ENCODE results near the gene C1orf167. TPM values are rescaled to one million over a fixed set of nuclear protein-coding genes. Genes with fewer than 3 reads are reported as not detected.
A peak's percentile ranks its signal among the peaks of the same experiment; 100 is the strongest.

C1orf167 gene
- total RNA-seq, 1 donor from 2014 or later, result not detected

GRCh38 chr1:11823366-11824137 is 61.6 kb downstream of the C1orf167 start:
- Mint-ChIP-seq H3K27ac (ENCODE audit: unreplicated experiment) (peak overlapping the region; percentile 43), H3K36me3 (ENCODE audit: unreplicated experiment) (peaks cover 6% of the 10 kb centered on the region), H3K9me3 (ENCODE audit: unreplicated experiment) (peaks cover 1% of the 10 kb centered on the region), H3K27me3 (ENCODE audit: unreplicated experiment) (peaks cover 2% of the 10 kb centered on the region), H3K4me1 (ENCODE audit: low read depth, unreplicated experiment) (no peaks in the 10 kb centered on the region), H3K4me3 (ENCODE audit: unreplicated experiment) (no peak overlapping the region)
- no peak for DNase-seq
- TF ChIP-seq CTCF (IDR thresholded peaks at IDR 0.05; ENCODE audit: partially characterized antibody, unreplicated experiment), result no peak

DNA sequence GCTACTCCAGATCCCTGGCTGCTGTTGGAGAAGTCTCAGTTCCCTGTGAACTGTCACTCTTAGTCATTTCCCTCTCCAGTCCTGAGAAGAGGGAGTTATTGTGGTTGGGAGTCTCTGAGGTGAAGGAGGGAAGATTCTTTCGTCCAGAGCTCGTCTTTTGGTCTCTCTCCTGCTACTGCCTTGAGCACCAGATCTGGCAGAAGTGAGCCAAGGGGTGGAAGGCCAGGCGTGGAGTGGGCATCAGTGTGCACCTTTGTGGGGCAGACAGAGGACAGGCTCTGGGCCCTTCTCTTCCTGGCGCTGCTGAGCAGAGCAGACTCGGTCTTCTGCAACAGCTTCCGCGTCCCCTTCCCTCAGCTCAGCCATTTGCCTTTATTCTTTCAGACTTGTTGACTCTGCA is 63.1 kb downstream of the C1orf167 start:
- Mint-ChIP-seq H3K27me3 (ENCODE audit: unreplicated experiment) (peaks cover 2% of the 10 kb centered on the region), H3K4me1 (ENCODE audit: low read depth, unreplicated experiment) (no peaks in the 10 kb centered on the region), H3K27ac (ENCODE audit: unreplicated experiment) (no peak overlapping the region), H3K36me3 (ENCODE audit: unreplicated experiment) (no peaks in the 10 kb centered on the region), H3K4me3 (ENCODE audit: unreplicated experiment) (no peak overlapping the region), H3K9me3 (ENCODE audit: unreplicated experiment) (peaks cover 1% of the 10 kb centered on the region)
- TF ChIP-seq CTCF (IDR thresholded peaks at IDR 0.05; ENCODE audit: partially characterized antibody, unreplicated experiment), result no peak
- DNase-seq, result no peak

DNA sequence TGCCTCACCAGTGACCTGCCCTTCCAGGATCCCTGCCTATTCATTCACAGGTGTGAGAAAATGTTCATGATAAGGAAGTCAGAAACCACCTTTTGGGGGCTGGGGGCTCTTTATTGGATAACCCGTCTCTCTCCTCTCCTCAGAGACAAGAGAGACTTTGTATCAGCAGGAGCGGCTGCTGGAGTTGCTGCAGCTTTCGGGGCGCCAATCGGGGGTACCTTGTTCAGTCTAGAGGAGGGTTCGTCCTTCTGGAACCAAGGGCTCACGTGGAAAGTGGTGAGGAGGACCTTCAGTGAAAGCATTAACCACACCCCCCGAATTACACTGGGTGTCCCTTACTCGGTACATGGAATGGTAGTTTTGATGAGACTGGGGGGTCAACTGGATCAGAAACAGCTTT is 65.0 kb downstream of the C1orf167 start:
- peaks cover 1% of the 10 kb centered on the region for H3K9me3 Mint-ChIP-seq (ENCODE audit: unreplicated experiment)
- H3K27me3 Mint-ChIP-seq (ENCODE audit: unreplicated experiment), result peaks cover 2% of the 10 kb centered on the region
- H3K27ac Mint-ChIP-seq (ENCODE audit: unreplicated experiment), result no peak overlapping the region
- no peaks in the 10 kb centered on the region for H3K36me3 Mint-ChIP-seq (ENCODE audit: unreplicated experiment)
- TF ChIP-seq CTCF (IDR thresholded peaks at IDR 0.05; ENCODE audit: partially characterized antibody, unreplicated experiment), result no peak
- no peaks in the 10 kb centered on the region for H3K4me1 Mint-ChIP-seq (ENCODE audit: low read depth, unreplicated experiment)
- DNase-seq, result no peak
- no peak overlapping the region for H3K4me3 Mint-ChIP-seq (ENCODE audit: unreplicated experiment)

GRCh38 chr1:11828511-11828910 is 66.5 kb downstream of the C1orf167 start:
- H3K4me3 Mint-ChIP-seq (ENCODE audit: unreplicated experiment), result no peak overlapping the region
- H3K36me3 Mint-ChIP-seq (ENCODE audit: unreplicated experiment), result no peaks in the 10 kb centered on the region
- no peaks in the 10 kb centered on the region for H3K9me3 Mint-ChIP-seq (ENCODE audit: unreplicated experiment)
- no peaks in the 10 kb centered on the region for H3K4me1 Mint-ChIP-seq (ENCODE audit: low read depth, unreplicated experiment)
- no peak for TF ChIP-seq CTCF (IDR thresholded peaks at IDR 0.05; ENCODE audit: partially characterized antibody, unreplicated experiment)
- peaks cover 2% of the 10 kb centered on the region for H3K27me3 Mint-ChIP-seq (ENCODE audit: unreplicated experiment)
- no peak overlapping the region for H3K27ac Mint-ChIP-seq (ENCODE audit: unreplicated experiment)
- DNase-seq, result no peak

GRCh38 chr1:11831945-11832725 is 70.1 kb downstream of the C1orf167 start:
- no peak for DNase-seq
- no peak for TF ChIP-seq CTCF (IDR thresholded peaks at IDR 0.05; ENCODE audit: partially characterized antibody, unreplicated experiment)
- Mint-ChIP-seq H3K36me3 (ENCODE audit: unreplicated experiment) (no peaks in the 10 kb centered on the region), H3K4me3 (ENCODE audit: unreplicated experiment) (no peak overlapping the region), H3K4me1 (ENCODE audit: low read depth, unreplicated experiment) (no peaks in the 10 kb centered on the region), H3K9me3 (ENCODE audit: unreplicated experiment) (no peaks in the 10 kb centered on the region), H3K27me3 (ENCODE audit: unreplicated experiment) (peaks cover 6% of the 10 kb centered on the region), H3K27ac (ENCODE audit: unreplicated experiment) (no peak overlapping the region)
